Loucy (cell line): ENCODE data around the gene KLK8.

Source experiments
- H2AFZ ChIP-seq: fragments of 200-600 bp; sonication (generic); 2 replicates; pipeline ENCODE4 v1.6.0; 2016; ENCODE audit warnings: antibody characterized with exemption, mild to moderate bottlenecking, low read length, moderate library complexity
- H3F3A ChIP-seq: fragments of 200-600 bp; 2 replicates; pipeline ENCODE4 v1.6.0; 2016; ENCODE audit warnings: antibody characterized with exemption, low read depth, mild to moderate bottlenecking
- H3K27me3 ChIP-seq: fragments of 200-600 bp; sonication (generic); 2 replicates; pipeline ENCODE4 v1.6.1; 2014; ENCODE audit warnings: low read length, mild to moderate bottlenecking; ENCODE audit not compliant: insufficient read depth, poor library complexity, severe bottlenecking
- H3K36me3 ChIP-seq: fragments of 200-600 bp; sonication (generic); 2 replicates; pipeline ENCODE4 v1.6.1; 2016; ENCODE audit warnings: low read length; ENCODE audit not compliant: insufficient read depth
- H3K4me1 ChIP-seq: fragments of 200-600 bp; sonication (generic); 2 replicates; pipeline ENCODE4 v1.5.1; 2014; ENCODE audit warnings: low read length, mild to moderate bottlenecking; ENCODE audit not compliant: insufficient read depth, poor library complexity, severe bottlenecking
- H3K4me2 ChIP-seq: fragments of 200-600 bp; sonication (generic); 2 replicates; pipeline ENCODE4 v1.6.0; 2014; ENCODE audit warnings: antibody characterized with exemption, low read length, low read depth, mild to moderate bottlenecking; ENCODE audit not compliant: poor library complexity, severe bottlenecking
- H3K4me3 ChIP-seq: fragments of 200-600 bp; sonication (generic); 2 replicates; pipeline ENCODE4 v1.5.1; 2014; ENCODE audit warnings: low read length, mild to moderate bottlenecking, mixed read lengths; ENCODE audit not compliant: poor library complexity, severe bottlenecking
- H3K79me2 ChIP-seq: fragments of 200-600 bp; sonication (generic); 2 replicates; pipeline ENCODE4 v1.6.1; 2014; ENCODE audit warnings: low read length; ENCODE audit not compliant: insufficient read depth
- H3K9ac ChIP-seq: fragments of 200-600 bp; sonication (generic); 2 replicates; pipeline ENCODE4 v1.6.0; 2014; ENCODE audit warnings: mild to moderate bottlenecking, low read depth, low read length, moderate library complexity; ENCODE audit not compliant: poor library complexity, severe bottlenecking
- H3K9me2 ChIP-seq: fragments of 200-600 bp; sonication (generic); replicated peaks from 2 replicates; pipeline ENCODE4 v1.6.1; 2016; ENCODE audit warnings: low read depth, low read length, mixed read lengths
- H3K9me3 ChIP-seq: fragments of 200-600 bp; sonication (generic); 2 replicates; pipeline ENCODE4 v1.6.1; 2014; ENCODE audit warnings: mild to moderate bottlenecking, antibody characterized with exemption, low read length, low read depth; ENCODE audit not compliant: insufficient read depth
- H4K20me1 ChIP-seq: fragments of 200-600 bp; sonication (generic); 2 replicates; pipeline ENCODE4 v1.6.0; 2014; ENCODE audit warnings: antibody characterized with exemption, low read length, mild to moderate bottlenecking; ENCODE audit not compliant: insufficient read depth, poor library complexity, severe bottlenecking
- CTCF ChIP-seq: fragments of 200-600 bp; sonication (generic); conservative IDR thresholded peaks from 2 replicates; pipeline ENCODE4 v1.5.1; 2014; ENCODE audit warnings: mild to moderate bottlenecking, antibody characterized with exemption, low read length
- EZH2phosphoT487 ChIP-seq: fragments of 200-600 bp; IDR thresholded peaks from 2 replicates; pipeline ENCODE4 v1.6.1; 2018; ENCODE audit warnings: antibody characterized with exemption, mild to moderate bottlenecking, moderate library complexity, borderline replicate concordance

KLK8 gene

GRCh38 chr19:51030631-51031030 lies 29.2 kb upstream of the KLK8 start:
- Histone ChIP-seq H3K9me2 (no peaks in the 10 kb centered on the region), H3K4me2 (no peak overlapping the region), H4K20me1 (no peaks in the 10 kb centered on the region), H3F3A (no peaks in the 10 kb centered on the region), H3K79me2 (no peaks in the 10 kb centered on the region), H3K36me3 (no peaks in the 10 kb centered on the region), H3K27me3 (no peaks in the 10 kb centered on the region), H2AFZ (no peak overlapping the region), H3K9ac (no peak overlapping the region), H3K9me3 (no peaks in the 10 kb centered on the region; the same call in 1 of the 2 replicates), H3K4me1 (no peaks in the 10 kb centered on the region), H3K4me3 (no peak overlapping the region)
- no peak for TF ChIP-seq CTCF
- TF ChIP-seq EZH2phosphoT487, result no peak

GRCh38 chr19:51029718-51030117 lies 28.3 kb upstream of the KLK8 start:
- Histone ChIP-seq H4K20me1 (no peaks in the 10 kb centered on the region), H3F3A (no peaks in the 10 kb centered on the region), H3K9me2 (no peaks in the 10 kb centered on the region), H2AFZ (no peak overlapping the region), H3K79me2 (no peaks in the 10 kb centered on the region), H3K4me3 (no peak overlapping the region), H3K9ac (no peak overlapping the region), H3K36me3 (no peaks in the 10 kb centered on the region), H3K27me3 (no peaks in the 10 kb centered on the region), H3K4me1 (no peaks in the 10 kb centered on the region), H3K9me3 (no peaks in the 10 kb centered on the region; the same call in 1 of the 2 replicates), H3K4me2 (no peak overlapping the region)
- TF ChIP-seq EZH2phosphoT487, result no peak
- TF ChIP-seq CTCF, result no peak

GRCh38 chr19:51027873-51028272 lies 26.5 kb upstream of the KLK8 start:
- Histone ChIP-seq H3K4me2 (no peak overlapping the region), H4K20me1 (no peaks in the 10 kb centered on the region), H3K79me2 (no peaks in the 10 kb centered on the region), H2AFZ (no peak overlapping the region), H3F3A (no peaks in the 10 kb centered on the region), H3K9me3 (no peaks in the 10 kb centered on the region; the same call in 1 of the 2 replicates), H3K9me2 (no peaks in the 10 kb centered on the region), H3K4me3 (no peak overlapping the region), H3K4me1 (no peaks in the 10 kb centered on the region), H3K27me3 (no peaks in the 10 kb centered on the region), H3K9ac (no peak overlapping the region), H3K36me3 (no peaks in the 10 kb centered on the region)
- TF ChIP-seq EZH2phosphoT487, result no peak
- no peak for TF ChIP-seq CTCF
